Liver (tissue), 3 donors: ENCODE results near the gene OR2S2.

Source experiments
- EGR1 ChIP-seq, 2 donors: IDR thresholded peaks; 2 replicates each; pipeline ENCODE4 v1.6.1; 2016 to 2018; ENCODE audit warnings: antibody characterized with exemption in 2 of 2, low read depth in 2 of 2
- FOXA1 ChIP-seq: IDR thresholded peaks from 2 replicates; pipeline ENCODE4 v1.6.1; 2016; ENCODE audit warnings: antibody characterized with exemption
- GABPA ChIP-seq, 2 donors: IDR thresholded peaks in 1 of 2; conservative IDR thresholded peaks in 1 of 2; 2 replicates each; pipeline ENCODE4 v1.6.1; 2016; ENCODE audit warnings: antibody characterized with exemption in 2 of 2, mild to moderate bottlenecking in 1 of 2, moderate library complexity in 1 of 2
- HNF4A ChIP-seq, 2 donors: conservative IDR thresholded peaks; 2 replicates each; pipeline ENCODE4 v1.6.1; 2016; ENCODE audit warnings: antibody characterized with exemption in 2 of 2, mild to moderate bottlenecking in 2 of 2
- HNF4G ChIP-seq: IDR thresholded peaks from 2 replicates; pipeline ENCODE4 v1.6.1; 2016; ENCODE audit warnings: antibody characterized with exemption
- RAD21 ChIP-seq, 2 donors: IDR thresholded peaks; 2 replicates each; pipeline ENCODE4 v1.6.1; 2016; ENCODE audit warnings: antibody characterized with exemption in 2 of 2, mild to moderate bottlenecking in 2 of 2
- SP1 ChIP-seq: IDR thresholded peaks from 2 replicates; pipeline ENCODE4 v1.6.1; 2018; ENCODE audit warnings: antibody characterized with exemption, mild to moderate bottlenecking
- TAF1 ChIP-seq: conservative IDR thresholded peaks from 2 replicates; pipeline ENCODE4 v1.6.1; 2016; ENCODE audit warnings: antibody characterized with exemption, mild to moderate bottlenecking
- YY1 ChIP-seq: IDR thresholded peaks from 2 replicates; pipeline ENCODE4 v1.6.1; 2016; ENCODE audit warnings: antibody characterized with exemption, mild to moderate bottlenecking
- TF ChIP-seq, protein P1 (sequence below): fragments of 150-350 bp; IDR thresholded peaks from 2 replicates; pipeline ENCODE4 v1.5.1; 2017; ENCODE audit warnings: improper control_type of control experiment, low read depth, low read length; ENCODE audit not compliant: missing input control
- TF ChIP-seq, protein P2 (sequence below): IDR thresholded peaks from 2 replicates; pipeline ENCODE4 v1.6.1; 2016; ENCODE audit warnings: antibody characterized with exemption
- TF ChIP-seq, protein P3 (sequence below): IDR thresholded peaks from 2 replicates; pipeline ENCODE4 v1.6.1; 2016; ENCODE audit warnings: antibody characterized with exemption
- TF ChIP-seq, protein P4 (sequence below): IDR thresholded peaks from 2 replicates; pipeline ENCODE4 v1.6.1; 2016; ENCODE audit warnings: antibody characterized with exemption
- TF ChIP-seq, protein P5 (sequence below): IDR thresholded peaks from 2 replicates; pipeline ENCODE4 v1.6.1; 2016; ENCODE audit warnings: antibody characterized with exemption, mild to moderate bottlenecking
- donor health status: healthy.
- donor health status: healthy.

DNA sequence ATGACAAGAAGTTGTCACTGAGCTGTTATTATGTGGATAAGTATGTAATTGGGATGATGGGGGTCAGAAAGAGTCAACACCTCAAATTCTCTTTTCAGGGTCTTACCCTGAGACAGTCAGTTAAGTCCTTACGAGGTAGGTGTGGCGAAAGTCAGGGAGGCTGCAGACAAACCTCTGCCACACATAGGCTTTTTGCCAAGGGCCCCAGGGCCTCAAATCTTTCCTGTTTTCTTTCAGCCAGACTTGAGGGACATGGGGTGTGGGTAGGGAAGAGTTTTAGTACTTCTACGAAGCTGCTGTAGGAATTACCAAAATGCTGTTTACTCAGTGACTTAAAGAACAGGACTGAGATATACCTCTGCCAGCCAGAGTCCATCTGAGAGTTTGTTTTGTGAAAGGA, 13.8 kb downstream of the OR2S2 start:
- TF ChIP-seq, protein P1, sequence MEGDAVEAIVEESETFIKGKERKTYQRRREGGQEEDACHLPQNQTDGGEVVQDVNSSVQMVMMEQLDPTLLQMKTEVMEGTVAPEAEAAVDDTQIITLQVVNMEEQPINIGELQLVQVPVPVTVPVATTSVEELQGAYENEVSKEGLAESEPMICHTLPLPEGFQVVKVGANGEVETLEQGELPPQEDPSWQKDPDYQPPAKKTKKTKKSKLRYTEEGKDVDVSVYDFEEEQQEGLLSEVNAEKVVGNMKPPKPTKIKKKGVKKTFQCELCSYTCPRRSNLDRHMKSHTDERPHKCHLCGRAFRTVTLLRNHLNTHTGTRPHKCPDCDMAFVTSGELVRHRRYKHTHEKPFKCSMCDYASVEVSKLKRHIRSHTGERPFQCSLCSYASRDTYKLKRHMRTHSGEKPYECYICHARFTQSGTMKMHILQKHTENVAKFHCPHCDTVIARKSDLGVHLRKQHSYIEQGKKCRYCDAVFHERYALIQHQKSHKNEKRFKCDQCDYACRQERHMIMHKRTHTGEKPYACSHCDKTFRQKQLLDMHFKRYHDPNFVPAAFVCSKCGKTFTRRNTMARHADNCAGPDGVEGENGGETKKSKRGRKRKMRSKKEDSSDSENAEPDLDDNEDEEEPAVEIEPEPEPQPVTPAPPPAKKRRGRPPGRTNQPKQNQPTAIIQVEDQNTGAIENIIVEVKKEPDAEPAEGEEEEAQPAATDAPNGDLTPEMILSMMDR = no peak
- TF ChIP-seq SP1 (no peak), RAD21 (IDR thresholded peaks at IDR 0.05) (no peak), EGR1 (IDR thresholded peaks at IDR 0.05; ENCODE audit: low read depth in 2 of 2) (no peak), HNF4A (conservative IDR thresholded peaks at IDR 0.05) (no peak), GABPA (IDR thresholded peaks at IDR 0.05 in 1 of 2, conservative IDR thresholded peaks at IDR 0.05 in 1 of 2) (no peak), TAF1 (no peak), FOXA1 (no peak), YY1 (no peak), HNF4G (no peak)
- TF ChIP-seq, protein P2, sequence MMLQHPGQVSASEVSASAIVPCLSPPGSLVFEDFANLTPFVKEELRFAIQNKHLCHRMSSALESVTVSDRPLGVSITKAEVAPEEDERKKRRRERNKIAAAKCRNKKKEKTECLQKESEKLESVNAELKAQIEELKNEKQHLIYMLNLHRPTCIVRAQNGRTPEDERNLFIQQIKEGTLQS = no peak
- TF ChIP-seq, protein P3, sequence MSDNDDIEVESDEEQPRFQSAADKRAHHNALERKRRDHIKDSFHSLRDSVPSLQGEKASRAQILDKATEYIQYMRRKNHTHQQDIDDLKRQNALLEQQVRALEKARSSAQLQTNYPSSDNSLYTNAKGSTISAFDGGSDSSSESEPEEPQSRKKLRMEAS = no peak
- TF ChIP-seq, protein P4, sequence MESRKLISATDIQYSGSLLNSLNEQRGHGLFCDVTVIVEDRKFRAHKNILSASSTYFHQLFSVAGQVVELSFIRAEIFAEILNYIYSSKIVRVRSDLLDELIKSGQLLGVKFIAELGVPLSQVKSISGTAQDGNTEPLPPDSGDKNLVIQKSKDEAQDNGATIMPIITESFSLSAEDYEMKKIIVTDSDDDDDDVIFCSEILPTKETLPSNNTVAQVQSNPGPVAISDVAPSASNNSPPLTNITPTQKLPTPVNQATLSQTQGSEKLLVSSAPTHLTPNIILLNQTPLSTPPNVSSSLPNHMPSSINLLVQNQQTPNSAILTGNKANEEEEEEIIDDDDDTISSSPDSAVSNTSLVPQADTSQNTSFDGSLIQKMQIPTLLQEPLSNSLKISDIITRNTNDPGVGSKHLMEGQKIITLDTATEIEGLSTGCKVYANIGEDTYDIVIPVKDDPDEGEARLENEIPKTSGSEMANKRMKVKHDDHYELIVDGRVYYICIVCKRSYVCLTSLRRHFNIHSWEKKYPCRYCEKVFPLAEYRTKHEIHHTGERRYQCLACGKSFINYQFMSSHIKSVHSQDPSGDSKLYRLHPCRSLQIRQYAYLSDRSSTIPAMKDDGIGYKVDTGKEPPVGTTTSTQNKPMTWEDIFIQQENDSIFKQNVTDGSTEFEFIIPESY = no peak
- TF ChIP-seq, protein P5, sequence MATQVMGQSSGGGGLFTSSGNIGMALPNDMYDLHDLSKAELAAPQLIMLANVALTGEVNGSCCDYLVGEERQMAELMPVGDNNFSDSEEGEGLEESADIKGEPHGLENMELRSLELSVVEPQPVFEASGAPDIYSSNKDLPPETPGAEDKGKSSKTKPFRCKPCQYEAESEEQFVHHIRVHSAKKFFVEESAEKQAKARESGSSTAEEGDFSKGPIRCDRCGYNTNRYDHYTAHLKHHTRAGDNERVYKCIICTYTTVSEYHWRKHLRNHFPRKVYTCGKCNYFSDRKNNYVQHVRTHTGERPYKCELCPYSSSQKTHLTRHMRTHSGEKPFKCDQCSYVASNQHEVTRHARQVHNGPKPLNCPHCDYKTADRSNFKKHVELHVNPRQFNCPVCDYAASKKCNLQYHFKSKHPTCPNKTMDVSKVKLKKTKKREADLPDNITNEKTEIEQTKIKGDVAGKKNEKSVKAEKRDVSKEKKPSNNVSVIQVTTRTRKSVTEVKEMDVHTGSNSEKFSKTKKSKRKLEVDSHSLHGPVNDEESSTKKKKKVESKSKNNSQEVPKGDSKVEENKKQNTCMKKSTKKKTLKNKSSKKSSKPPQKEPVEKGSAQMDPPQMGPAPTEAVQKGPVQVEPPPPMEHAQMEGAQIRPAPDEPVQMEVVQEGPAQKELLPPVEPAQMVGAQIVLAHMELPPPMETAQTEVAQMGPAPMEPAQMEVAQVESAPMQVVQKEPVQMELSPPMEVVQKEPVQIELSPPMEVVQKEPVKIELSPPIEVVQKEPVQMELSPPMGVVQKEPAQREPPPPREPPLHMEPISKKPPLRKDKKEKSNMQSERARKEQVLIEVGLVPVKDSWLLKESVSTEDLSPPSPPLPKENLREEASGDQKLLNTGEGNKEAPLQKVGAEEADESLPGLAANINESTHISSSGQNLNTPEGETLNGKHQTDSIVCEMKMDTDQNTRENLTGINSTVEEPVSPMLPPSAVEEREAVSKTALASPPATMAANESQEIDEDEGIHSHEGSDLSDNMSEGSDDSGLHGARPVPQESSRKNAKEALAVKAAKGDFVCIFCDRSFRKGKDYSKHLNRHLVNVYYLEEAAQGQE = no peak
